ENCODE measurements around the gene C3orf18. TPM values are rescaled to one million over a fixed set of nuclear protein-coding genes. Genes with fewer than 3 reads are reported as not detected.

C3orf18 gene
- total RNA-seq, 1 experiment from 2014 or later, result 1.3 TPM

GRCh38 chr3:50609763-50610085 lies 42.2 kb upstream of the C3orf18 start:
- peaks cover 5% of the 10 kb centered on the region for H3K36me3 Mint-ChIP-seq (ENCODE audit: insufficient read depth, unreplicated experiment)
- no peak overlapping the region for H3K27ac Mint-ChIP-seq (ENCODE audit: low read depth, unreplicated experiment)
- intact Hi-C loops (cut with micrococcal nuclease), result loop anchor here (5.0 to 10.0 kb wide), 2 partner anchors 262 to 1065 kb away; partner anchors contain the start of genes TEX264 and ZMYND10
- no peak for TF ChIP-seq CTCF (IDR thresholded peaks at IDR 0.05; ENCODE audit: unreplicated experiment)
- DNase-seq (ENCODE audit: unreplicated experiment), result no peak
- BruUV-seq (replicated peaks), result no TSS peak
- no peak overlapping the region for H3K4me3 Mint-ChIP-seq (ENCODE audit: unreplicated experiment)
- no peaks in the 10 kb centered on the region for H3K27me3 Mint-ChIP-seq (ENCODE audit: insufficient read depth, unreplicated experiment)
- no peaks in the 10 kb centered on the region for H3K9me3 Mint-ChIP-seq (ENCODE audit: unreplicated experiment)
- POLR2A ChIA-PET, result interaction anchor here (0.6 to 5.3 kb wide), 3 partner anchors 9 to 146 kb away, joined by 3 to 48 read pairs (median 3); partner anchors contain the start of genes C3orf18 and HEMK1
- CTCF ChIA-PET, result interaction anchor here (0.6 to 13.5 kb wide), 6 partner anchors 14 to 780 kb away, joined by 3 to 397 read pairs (median 4); partner anchors contain the start of genes C3orf18 and HEMK1
- H3K4me1 Mint-ChIP-seq (ENCODE audit: insufficient read depth, unreplicated experiment), result peaks cover 29% of the 10 kb centered on the region

GRCh38 chr3:50609071-50609762 lies 41.7 kb upstream of the C3orf18 start:
- intact Hi-C loops (cut with micrococcal nuclease), result no loop called here
- no peak for TF ChIP-seq CTCF (IDR thresholded peaks at IDR 0.05; ENCODE audit: unreplicated experiment)
- no TSS peak for BruUV-seq (replicated peaks)
- POLR2A ChIA-PET, result interaction anchor here (0.6 to 5.3 kb wide), 3 partner anchors 9 to 145 kb away, joined by 3 to 48 read pairs (median 3); partner anchors contain the start of genes C3orf18 and HEMK1
- peaks cover 5% of the 10 kb centered on the region for H3K36me3 Mint-ChIP-seq (ENCODE audit: insufficient read depth, unreplicated experiment)
- H3K4me1 Mint-ChIP-seq (ENCODE audit: insufficient read depth, unreplicated experiment), result peaks cover 26% of the 10 kb centered on the region
- no peaks in the 10 kb centered on the region for H3K9me3 Mint-ChIP-seq (ENCODE audit: unreplicated experiment)
- no peaks in the 10 kb centered on the region for H3K27me3 Mint-ChIP-seq (ENCODE audit: insufficient read depth, unreplicated experiment)
- DNase-seq (ENCODE audit: unreplicated experiment), result no peak
- CTCF ChIA-PET, result interaction anchor here (0.6 to 13.5 kb wide), 6 partner anchors 37 to 780 kb away, joined by 3 to 397 read pairs (median 4); partner anchors contain the start of genes C3orf18 and HEMK1
- H3K4me3 Mint-ChIP-seq (ENCODE audit: unreplicated experiment), result no peak overlapping the region
- no peak overlapping the region for H3K27ac Mint-ChIP-seq (ENCODE audit: low read depth, unreplicated experiment)

GRCh38 chr3:50608278-50608677 lies 40.7 kb upstream of the C3orf18 start:
- H3K27ac Mint-ChIP-seq (ENCODE audit: low read depth, unreplicated experiment), result no peak overlapping the region
- H3K4me1 Mint-ChIP-seq (ENCODE audit: insufficient read depth, unreplicated experiment), result peaks cover 19% of the 10 kb centered on the region
- no peak for DNase-seq (ENCODE audit: unreplicated experiment)
- H3K4me3 Mint-ChIP-seq (ENCODE audit: unreplicated experiment), result no peak overlapping the region
- no peaks in the 10 kb centered on the region for H3K27me3 Mint-ChIP-seq (ENCODE audit: insufficient read depth, unreplicated experiment)
- BruUV-seq (replicated peaks), result no TSS peak
- no peak for TF ChIP-seq CTCF (IDR thresholded peaks at IDR 0.05; ENCODE audit: unreplicated experiment)
- no peaks in the 10 kb centered on the region for H3K9me3 Mint-ChIP-seq (ENCODE audit: unreplicated experiment)
- intact Hi-C loops (cut with micrococcal nuclease), result no loop called here
- POLR2A ChIA-PET, result no interaction called here
- peaks cover 5% of the 10 kb centered on the region for H3K36me3 Mint-ChIP-seq (ENCODE audit: insufficient read depth, unreplicated experiment)
- CTCF ChIA-PET, result interaction anchor here (0.7 to 13.5 kb wide), 3 partner anchors 36 to 782 kb away, joined by 3 to 397 read pairs (median 5); partner anchors contain the start of genes C3orf18 and HEMK1

- no peak overlapping the region for H3K4me3 Mint-ChIP-seq (ENCODE audit: unreplicated experiment)
- H3K9me3 Mint-ChIP-seq (ENCODE audit: unreplicated experiment), result no peaks in the 10 kb centered on the region
- TF ChIP-seq CTCF (IDR thresholded peaks at IDR 0.05; ENCODE audit: unreplicated experiment), result no peak
- CTCF ChIA-PET, result interaction anchor here (0.9 to 13.5 kb wide), 2 partner anchors 35 to 783 kb away, joined by 5 to 397 read pairs; partner anchors contain the start of genes C3orf18 and HEMK1
- POLR2A ChIA-PET, result no interaction called here
- H3K36me3 Mint-ChIP-seq (ENCODE audit: insufficient read depth, unreplicated experiment), result peaks cover 4% of the 10 kb centered on the region
- intact Hi-C loops (cut with micrococcal nuclease), result no loop called here
- no peak for DNase-seq (ENCODE audit: unreplicated experiment)
- no TSS peak for BruUV-seq (replicated peaks)
- H3K4me1 Mint-ChIP-seq (ENCODE audit: insufficient read depth, unreplicated experiment), result peaks cover 21% of the 10 kb centered on the region
- H3K27me3 Mint-ChIP-seq (ENCODE audit: insufficient read depth, unreplicated experiment), result no peaks in the 10 kb centered on the region
- no peak overlapping the region for H3K27ac Mint-ChIP-seq (ENCODE audit: low read depth, unreplicated experiment)
Observed at GRCh38 chr3:50607271-50608091, 39.9 kb upstream of the C3orf18 start.
